NCI-H69 (cell line): ENCODE measurements around the gene SESTD1.

ENCODE experiments used
- DNase-seq: peaks from one replicate; lab custom pipeline; 2025; lab: John Stamatoyannopoulos, UW

SESTD1 gene

DNA sequence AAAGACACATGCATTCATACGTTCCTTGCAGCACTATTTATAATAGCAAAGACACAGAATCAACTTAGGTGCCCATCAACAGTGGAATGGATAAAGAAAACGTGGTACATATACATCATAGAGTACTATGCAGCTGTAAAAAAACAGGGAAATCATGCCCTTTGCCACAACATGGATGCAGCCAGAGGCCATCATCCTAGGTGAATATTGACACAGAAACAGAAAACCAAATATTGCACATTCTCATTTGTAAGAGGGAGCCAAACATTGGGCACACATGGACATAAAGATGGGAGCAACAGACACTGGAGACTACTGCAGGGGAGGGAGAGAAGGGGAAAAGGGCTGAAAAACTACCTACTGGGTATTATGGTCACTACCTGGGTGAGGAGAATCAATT is 73.5 kb downstream of the SESTD1 start:
- DNase-seq: no peak

DNA sequence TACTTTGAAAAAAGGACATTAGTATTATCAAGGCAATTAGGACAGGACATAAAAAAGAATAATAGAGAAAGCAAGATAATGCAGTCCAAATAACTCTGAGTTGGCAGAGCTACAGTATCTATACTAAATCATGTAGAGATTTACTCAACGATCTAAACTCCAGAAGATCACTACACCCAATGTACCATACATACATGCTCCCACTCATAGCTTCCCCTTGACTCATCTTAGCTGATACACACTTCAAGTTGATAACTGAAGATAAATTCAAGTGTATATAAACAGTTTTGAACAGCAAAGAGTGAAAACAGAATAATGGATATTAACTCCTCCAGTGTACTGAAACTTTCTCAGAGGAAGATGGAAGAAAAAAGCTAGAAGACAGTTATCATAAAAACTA is 78.5 kb downstream of the SESTD1 start:
- DNase-seq: no peak

DNA sequence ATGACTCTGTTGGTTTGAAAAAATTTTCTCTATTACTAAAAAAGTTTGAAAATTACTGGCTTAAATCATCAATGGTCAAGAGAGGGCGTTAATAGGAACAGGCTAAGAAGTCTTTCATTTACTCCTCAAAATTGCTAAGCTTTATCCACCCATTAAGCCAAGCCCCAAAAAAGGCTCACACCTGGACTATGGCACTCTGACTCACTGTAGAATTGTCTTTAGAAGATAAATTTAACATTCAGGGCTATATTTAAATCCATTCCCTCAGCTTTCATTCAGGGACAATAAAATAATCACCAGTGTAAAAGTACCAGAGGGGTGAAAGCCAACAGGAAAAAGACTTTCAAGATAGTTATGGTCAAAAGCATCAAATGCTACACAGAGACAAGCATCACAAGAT is 80.0 kb downstream of the SESTD1 start:
- DNase-seq: no peak

DNA sequence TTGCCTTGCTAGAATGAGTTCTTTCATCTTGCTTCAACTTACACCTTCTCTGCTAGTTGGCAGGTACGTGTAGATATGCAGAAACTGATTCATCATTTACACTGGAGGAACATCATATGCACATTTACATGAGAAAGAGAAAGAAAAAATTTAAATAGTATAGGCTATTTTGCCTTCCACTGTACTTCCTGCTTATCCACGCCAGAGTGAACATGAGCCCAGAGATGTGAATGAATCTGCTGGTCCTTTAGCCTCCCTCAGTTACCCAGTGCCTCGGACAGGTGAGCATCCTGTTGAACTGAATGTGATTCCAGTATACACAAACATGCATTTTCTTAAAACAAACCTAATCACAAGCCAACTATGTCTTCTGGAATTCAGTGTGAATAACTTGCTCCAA is 83.6 kb downstream of the SESTD1 start:
- no peak for DNase-seq

DNA sequence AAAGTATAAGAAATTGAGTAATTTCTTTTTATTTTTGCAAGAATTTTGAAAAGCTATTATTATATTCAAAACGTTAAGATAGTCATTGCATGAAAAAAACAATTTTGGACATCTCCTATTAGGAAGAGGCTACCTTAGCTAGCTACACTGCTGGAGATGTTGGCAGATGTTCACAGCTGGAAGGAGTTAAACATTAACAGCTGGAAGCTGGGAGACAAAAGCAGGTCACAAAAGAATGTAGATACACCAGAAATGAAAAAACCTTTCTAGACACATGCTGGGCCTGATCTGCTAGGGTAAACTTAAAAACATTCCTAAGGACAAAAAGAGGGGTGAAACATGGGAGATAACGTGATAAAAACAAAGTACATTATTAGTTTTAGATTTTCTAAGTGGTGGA is 84.4 kb downstream of the SESTD1 start:
- DNase-seq: peak; percentile 11

DNA sequence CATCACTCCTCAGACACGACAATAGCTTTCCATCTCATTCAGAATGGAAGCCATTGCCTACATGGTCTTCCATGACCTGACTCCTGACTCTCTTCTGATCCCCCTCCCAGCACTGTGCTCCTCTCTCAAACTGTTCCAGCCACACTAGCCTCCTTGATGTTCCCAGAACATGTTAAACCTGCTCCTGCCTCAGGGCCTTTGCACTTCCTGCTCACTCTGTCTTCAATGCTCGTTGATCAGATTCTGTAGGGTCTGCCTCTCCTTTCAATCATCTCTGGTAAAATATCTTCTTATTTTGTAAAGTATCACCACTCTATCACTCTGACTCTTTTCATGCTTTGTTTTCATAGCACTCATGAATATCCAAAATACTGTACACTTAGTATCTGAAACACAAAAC is 84.9 kb downstream of the SESTD1 start:
- no peak for DNase-seq

DNA sequence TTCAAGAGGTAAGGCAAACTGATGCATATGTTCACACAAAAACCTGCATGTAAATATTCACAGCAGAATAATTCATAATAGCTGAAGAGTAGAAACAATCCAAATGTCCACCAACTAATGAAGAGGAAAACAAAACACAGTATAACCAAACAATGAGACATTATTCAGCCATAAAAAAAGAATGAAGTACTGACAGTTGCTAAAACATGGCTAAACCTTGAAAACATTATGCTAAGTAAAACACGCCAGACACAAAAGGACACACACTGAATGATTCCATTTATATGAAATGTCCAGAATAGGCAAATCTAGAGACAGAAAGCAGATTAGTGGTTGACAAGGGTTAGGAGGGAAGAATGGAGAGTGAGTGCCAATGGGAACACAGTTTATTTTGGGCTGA is 86.9 kb downstream of the SESTD1 start:
- no peak for DNase-seq

DNA sequence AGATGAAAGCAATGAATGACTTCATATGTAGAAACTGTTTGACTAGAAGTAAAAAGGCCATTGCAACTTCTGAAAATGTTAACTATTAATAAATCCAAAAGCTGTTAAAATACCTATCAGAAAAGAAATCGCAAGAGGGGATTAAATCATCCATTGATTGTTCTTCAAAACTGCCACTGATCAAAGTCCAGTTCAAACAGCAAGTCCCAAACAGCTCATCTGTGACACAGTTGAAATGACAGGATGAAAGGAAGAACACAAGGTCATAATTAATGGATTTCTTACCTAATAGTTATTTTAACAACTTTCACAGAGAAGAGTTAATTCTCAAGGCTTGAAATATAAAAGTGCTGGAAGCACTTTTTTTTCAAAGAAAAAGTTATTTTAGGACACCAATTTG is 90.4 kb downstream of the SESTD1 start:
- DNase-seq: no peak

DNA sequence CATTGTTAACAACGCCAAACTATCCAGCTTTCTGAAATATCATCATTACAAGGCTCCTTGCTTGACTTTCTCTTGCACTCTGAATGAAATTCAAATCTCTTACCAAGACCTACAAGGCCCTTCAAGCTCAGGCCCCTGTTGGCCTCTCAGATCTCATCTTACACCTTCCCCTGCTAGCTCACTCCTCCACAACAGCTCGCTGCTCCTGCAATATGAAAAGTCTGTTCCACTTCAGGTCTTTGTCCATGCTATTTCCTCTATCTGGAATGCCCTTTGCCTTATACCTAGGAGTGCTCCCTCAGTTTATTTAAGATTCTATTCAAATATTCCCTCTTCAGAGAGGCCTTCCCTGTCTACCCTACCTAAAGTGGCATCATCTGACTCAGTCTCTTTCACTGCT is 91.7 kb downstream of the SESTD1 start:
- no peak for DNase-seq

DNA sequence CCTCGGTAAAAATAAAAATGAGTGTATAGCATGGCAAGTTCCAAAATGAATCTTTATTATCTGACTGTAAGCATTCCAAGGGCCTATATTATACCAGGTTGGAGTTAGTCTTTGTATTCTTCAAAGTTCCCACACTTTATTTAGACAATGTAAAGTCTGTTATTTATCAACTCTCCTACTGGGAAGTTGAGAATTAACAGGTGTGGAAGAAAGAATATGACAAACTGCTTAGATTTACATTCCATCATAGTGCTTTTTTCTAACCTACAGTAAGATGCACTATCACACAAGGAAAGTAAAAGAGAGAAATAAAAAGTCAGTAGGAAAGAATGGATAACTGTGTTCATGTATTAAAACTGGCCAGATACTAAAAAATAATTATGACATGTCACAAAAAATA is 93.3 kb downstream of the SESTD1 start:
- no peak for DNase-seq

DNA sequence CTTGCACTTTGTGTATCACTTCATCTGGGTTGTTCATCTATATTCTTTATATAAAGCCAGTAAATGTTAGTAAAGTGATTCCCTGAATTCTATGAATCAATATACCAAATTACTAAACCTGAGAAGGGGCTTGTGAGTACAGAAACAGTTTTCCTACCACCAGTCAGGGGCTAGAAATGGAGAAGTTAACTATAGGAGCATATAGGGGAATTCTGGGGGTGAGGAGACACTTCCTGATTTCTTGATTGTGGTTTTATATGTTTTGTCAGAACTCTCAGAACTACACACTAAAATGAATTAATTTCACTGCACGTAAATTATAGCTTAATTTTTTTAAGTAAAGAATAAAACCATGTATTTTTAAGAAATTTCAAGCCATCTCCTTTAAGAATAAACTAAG is 93.7 kb downstream of the SESTD1 start:
- DNase-seq: no peak

DNA sequence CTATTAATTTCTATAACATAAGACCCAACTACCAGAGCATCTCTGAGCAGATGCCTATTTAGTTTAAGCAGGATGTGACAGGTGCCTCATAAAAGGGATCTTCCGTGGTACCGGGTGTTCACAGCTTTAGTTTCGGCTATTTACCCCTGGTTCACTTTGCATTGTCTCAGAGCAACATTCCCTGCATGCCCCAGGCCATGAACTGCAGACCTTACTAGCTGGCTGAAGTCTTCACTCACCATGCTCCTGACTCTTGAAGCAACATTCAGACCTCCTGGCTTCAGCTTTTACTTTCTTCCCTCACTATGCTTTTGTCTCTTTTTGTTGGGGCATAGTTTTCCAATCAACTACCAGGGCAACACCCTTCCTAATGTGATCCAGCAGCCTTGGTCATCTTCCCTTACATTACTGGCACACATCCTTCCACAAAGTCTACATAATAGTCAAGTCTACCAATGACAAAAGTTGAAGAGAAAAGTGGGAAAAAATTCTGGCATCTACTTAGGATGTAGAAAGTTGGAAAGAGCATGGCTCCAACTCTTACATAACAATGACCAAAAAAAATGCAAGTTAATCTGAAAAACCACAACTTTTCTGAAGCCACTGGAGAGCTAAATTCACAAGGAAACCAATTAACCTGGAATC is 99.2 kb downstream of the SESTD1 start:
- no peak for DNase-seq

DNA sequence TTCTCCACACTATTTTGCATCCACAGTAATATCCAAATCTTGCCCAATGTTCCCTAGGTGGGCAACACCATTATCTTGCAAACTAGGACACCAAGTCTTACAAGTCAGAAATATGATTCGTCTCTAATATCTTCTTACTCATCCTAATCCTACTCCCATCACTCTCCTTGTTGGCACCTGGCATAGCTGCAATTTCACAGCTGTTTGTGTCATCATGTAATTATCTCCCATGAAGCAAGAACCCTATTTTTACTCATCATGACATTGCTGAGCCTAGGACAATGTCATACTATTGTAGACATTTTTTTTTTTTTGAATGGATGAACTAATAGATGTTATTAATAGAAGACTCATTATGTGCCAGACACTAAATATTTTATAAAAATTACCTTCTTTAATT is 123.4 kb downstream of the SESTD1 start:
- DNase-seq: no peak

DNA sequence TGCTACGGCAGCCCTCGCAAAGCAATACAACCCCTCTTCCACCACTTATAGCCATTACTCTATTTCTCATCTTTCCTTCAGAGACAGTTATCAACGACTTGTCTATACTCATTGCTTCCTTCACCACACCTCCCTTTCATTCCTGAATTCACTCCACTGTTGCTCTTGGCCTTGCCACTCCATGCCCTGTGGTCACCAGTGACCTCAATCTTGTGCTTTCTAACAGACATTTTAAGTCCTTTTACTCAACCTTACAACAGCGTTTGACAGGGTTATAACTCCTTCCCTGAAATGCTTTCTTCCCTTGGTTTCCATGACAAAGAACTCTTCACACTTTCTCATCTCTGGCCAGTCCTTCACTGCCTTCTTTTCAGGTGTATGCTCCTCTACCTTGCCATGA is 124.1 kb downstream of the SESTD1 start:
- DNase-seq: no peak

DNA sequence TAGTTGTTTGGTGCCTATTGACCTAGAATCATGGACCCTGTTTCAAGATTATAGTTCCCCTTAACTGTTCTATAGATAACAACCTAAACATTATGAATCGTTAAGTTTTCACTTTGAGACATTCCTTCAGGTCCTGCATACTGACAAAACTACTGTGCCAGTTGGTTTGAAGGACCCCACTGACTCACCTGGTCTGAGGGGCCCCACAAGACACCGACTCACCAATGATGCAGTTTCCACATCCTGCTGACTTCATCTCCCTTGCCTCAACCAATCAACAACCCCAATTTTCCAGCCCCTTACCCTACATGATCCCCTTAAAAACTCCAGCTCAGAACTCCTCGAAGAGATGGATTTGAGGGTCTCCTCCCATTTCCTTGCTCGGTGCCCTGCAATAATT is 125.1 kb downstream of the SESTD1 start:
- no peak for DNase-seq

DNA sequence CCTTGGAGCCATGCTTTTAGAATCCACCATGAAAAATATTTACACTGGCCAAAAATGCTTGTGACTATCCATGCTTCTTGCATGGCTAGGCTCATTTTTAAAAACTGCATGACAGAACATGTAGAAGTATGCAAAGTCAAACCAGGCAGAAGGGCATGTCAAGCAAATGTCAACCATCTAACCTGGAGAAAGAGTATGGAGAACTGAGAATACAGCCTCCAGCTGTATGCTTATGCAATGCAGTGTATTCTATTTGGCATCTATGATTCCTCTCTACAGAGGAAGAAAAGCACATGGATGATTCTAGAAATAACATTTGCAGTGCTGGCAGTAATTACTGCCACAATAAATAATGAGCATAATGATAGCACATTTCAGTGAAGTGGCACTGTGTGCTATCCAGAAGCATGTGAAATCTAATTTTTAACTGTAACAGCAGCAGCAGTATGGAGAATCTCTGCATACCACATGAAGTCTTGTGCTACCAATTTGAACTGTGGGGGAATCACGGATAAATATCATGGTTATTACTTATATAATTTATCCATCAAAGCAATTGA is 127.4 kb downstream of the SESTD1 start:
- no peak for DNase-seq

DNA sequence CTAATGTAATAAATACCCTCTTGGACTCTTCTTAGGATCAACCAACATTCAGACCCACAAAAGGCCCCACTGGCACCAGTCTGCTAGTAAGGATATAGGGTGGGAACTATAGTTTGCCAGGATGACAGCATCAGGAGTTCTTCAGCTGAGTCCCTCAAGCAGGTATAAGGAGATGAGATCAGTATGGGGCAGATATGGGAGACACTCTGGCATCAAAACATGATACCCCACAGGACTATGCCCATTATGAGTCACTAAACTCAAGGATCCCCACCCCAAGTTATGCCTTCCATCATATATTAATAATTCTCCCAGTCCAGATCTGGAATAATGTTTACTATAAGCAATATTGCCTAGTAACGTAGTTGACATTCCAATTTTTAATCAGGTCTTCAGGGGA is 131.6 kb downstream of the SESTD1 start:
- DNase-seq: no peak

DNA sequence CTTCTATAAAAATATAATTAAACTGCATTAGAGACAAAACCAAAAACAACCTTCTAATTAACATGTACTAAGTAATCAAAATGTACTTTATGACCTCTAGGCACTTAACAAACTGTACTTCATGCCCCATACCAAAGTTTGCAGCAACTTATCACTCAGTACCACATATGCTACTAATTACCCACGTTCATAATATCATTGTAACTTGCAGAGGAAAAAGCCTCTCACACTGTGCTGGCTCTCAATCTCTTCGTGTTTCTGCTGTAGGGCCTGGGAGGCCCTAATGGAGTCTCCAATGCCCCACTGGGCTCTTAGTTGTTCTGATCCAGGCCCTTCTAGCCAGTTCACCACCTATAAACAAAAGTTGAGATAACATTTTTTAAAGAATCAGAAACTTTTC is 132.6 kb downstream of the SESTD1 start:
- DNase-seq: no peak

DNA sequence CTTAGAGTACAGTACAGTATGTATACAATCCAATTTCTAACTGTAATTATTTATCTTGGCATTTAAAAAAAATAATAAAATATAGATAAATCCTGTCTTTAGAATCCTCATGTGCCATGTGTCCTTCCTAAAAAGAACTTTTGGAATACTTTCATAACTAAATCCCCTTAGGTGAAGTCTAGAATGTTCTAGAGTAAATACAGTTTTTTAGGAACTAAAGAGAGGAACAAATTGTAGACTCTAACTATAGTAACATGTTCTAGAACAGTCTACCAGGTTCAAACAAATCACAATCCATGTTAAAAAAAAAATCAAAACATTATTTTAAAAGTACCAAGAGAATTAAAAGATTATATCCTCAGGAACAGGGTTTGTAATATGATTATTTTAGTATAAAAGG is 134.1 kb downstream of the SESTD1 start:
- no peak for DNase-seq

DNA sequence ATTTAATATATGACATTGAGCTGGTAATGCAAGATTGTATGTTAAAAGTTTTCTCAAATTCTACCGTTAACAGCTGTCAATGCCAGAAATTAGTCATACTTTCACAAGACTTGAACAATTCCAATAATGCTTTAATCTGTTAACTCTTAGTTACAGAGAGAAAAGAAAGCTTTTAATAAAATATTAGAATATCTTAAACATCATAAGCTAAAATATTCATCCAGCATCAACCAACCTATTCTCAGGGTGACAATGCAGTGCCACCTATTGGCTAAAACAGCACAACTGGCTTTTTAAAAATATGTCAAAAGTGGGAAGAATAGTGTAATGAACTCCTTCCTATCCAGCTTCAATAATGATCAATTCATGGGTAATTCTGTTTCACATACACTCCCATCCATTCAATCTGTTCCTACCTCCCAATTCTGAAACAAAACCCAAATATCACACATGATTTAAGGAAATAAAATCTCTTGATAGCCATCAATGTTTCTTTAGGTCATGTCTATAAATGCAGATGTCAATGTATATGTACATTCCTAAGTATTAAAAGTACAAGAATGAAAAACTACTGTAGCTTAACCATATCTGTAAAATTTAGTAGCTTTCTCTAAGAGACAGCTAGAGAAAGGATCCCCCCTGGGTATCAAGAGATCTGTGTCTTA is 134.9 kb downstream of the SESTD1 start:
- DNase-seq: peak; percentile 12

DNA sequence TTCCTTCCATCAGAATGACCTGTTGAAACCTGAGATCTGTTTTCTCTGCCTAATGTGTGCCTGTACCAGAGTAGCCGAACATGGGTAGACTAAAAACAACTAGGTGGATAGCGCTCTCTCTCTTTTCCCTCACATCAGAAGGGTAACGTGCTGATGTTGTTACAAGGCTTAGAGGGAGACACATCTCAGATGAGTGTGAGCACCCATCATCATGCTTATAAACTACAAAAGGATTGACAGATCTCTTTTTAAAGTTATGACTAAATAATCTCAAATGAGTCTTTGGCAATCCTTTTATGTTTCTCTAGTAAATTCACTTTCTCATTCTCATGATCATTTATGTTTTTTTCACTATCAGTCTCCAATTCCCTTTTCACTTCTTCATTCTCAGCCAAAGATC is 139.2 kb downstream of the SESTD1 start:
- no peak for DNase-seq

DNA sequence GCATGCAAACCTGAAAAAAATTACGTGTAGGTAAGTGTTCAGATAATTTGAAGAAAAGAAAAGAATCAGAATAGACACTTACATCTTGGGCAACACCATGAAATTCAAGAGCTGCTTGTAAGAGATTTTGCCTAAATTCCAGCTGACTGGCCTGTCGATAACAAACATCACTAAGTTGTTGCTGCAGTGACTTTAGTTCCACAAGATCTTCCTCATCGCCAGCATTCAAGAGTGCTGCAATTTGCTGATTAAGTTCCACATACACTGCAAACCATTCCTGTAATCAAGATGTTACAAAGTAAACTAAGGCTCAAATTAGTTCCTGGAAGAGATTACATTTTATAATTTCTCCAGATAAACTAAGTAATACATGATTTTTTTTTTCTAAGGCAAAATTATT is 140.3 kb downstream of the SESTD1 start:
- DNase-seq: no peak

DNA sequence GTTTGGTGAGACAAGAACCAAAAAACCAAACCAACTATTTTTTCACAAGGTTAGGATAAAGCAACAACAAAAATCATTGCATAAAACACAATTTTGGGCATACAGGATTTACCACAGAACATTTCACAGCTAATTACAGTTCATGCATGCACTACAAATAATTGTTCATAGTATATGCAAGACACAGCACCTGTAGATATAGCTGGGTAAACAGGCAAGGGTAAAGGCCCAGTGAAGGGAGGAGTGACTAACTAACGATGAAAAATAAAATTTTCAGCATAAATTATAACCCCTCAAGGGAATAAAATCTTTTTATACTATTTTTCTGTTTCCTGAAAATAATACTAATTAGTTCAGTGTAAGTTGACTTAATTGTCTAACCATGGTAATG is 141.4 kb downstream of the SESTD1 start:
- no peak for DNase-seq

DNA sequence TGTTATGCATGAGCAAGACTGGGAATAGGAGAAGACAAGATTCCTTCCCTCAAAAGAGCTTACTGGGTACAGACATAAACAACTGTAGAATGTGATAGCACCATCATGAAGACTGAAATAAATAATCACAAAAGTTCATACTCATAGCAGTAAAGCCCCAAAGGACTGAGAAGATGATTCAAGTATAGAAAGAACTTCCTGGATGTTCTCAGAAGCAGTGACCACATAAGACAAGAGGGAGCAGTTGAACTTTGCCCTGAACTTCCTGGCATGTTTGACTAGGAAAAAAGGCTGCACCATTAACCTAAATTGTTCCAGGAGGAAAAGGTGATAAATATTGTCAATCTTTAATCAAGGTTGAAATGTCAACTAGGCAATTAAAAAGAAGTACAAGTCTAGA is 156.9 kb downstream of the SESTD1 start:
- DNase-seq: peak; percentile 22
